ENCODE results near the gene MIDN. TPM values are rescaled to one million over a fixed set of nuclear protein-coding genes. Genes with fewer than 3 reads are reported as not detected.

The MIDN gene
- total RNA-seq, 4 donors from 2014 or later = 89.0 to 153 (median 105) TPM

DNA sequence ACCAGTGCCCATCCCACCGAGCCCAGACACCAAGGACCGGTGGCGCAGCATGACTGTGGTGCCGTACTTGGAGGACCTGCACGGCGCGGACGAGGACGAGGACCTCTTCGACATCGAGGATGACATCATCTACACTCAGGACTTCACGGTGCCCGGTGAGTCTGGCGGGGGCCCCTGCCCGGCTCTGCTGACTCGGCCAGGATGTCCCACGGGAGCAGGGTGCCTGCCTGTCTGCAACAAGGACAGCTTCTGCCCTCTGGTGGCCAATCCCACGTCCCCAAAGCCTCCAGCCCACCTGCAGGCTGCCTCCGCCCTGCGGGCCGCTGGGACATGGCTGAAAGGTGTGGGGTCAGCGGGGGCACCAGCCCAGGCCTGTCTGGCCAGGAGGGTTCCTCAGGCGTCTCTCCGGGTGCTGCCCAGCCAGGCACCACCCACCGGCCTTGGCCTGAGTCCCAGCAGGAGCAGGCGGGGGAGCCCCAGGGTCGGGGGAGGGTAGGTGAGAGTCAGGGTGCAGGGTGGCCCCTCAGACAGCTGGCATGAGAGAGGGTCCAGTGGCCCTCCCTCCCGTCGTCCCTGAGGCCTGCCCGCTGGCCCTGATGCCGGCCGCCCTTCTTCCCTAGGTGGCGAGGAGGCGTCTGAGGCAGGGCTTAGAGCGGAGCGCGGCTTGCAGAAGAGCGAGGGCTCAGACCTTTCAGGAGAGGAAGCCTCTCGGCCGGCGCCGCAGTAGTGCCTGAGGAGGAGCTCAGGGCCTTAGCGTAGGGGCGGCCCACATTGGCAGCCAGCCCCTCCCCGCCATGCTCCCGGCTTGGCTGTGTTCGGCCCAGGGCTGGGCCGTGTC lies 25.1 kb upstream of the MIDN start:
- DNase-seq (ENCODE audit: low spot score in 2 of 2) = no peak

DNA sequence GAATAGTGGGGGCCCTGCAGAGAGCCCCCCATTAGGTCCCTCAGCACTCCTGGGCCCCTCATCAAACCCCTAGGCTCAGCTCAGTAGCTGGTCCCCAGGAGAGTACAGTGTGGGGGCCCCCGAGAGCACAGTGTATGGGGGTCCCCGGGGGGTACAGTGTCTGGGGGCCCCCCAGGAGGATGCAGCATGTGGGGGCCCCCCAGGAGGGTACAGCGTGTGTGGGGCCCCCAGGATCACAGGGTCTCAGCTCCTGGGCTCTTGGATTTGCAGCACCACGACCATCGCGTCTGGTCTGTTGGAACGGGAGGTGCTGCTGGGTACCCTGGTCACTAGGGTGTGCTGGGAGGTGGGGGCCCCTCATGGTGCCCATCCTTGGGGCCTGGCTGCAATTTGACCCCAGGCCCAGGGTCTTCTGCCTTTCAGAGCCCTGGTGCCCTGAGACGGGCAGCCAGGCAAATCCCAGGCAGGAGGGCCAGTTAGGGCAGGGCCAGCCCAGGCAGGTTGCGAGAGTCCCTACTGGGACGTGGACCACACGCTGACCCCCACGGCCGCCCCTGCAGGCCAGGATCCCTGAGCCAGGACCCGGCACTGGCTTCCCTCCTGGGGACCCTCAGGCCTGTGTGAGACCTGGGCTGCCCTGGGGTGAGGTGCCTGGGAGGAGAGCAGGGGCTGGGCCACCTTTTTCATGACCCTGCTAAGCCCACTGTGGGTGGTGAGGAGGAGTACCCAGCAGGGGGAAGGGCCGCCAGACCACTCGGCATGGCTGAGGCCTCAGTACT lies 24.1 kb upstream of the MIDN start:
- Histone ChIP-seq H3K9me3 (no peaks in the 10 kb centered on the region), H3K36me3 (peaks cover 88% of the 10 kb centered on the region), H3K4me3 (no peak overlapping the region), H3K4me1 (peaks cover 4% of the 10 kb centered on the region), H3K27ac (no peak overlapping the region), H3K27me3 (no peaks in the 10 kb centered on the region)
- DNase-seq (ENCODE audit: low spot score in 2 of 2) = no peak
- WGBS = 100% methylated on average over 3 of the region's 16 CpGs
- TF ChIP-seq POLR2AphosphoS5 (IDR thresholded peaks at IDR 0.05) = no peak
- no peak for TF ChIP-seq EP300 (IDR thresholded peaks at IDR 0.05)
- TF ChIP-seq, protein P1, sequence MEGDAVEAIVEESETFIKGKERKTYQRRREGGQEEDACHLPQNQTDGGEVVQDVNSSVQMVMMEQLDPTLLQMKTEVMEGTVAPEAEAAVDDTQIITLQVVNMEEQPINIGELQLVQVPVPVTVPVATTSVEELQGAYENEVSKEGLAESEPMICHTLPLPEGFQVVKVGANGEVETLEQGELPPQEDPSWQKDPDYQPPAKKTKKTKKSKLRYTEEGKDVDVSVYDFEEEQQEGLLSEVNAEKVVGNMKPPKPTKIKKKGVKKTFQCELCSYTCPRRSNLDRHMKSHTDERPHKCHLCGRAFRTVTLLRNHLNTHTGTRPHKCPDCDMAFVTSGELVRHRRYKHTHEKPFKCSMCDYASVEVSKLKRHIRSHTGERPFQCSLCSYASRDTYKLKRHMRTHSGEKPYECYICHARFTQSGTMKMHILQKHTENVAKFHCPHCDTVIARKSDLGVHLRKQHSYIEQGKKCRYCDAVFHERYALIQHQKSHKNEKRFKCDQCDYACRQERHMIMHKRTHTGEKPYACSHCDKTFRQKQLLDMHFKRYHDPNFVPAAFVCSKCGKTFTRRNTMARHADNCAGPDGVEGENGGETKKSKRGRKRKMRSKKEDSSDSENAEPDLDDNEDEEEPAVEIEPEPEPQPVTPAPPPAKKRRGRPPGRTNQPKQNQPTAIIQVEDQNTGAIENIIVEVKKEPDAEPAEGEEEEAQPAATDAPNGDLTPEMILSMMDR (IDR thresholded peaks at IDR 0.05) = no peak
- no peak for TF ChIP-seq POLR2A (IDR thresholded peaks at IDR 0.05)

More for the DNA sequence above, 25.1 kb upstream of the MIDN start:
- 95% methylated on average over 11 of the region's 48 CpGs for WGBS
- H3K36me3 ChIP-seq = peaks cover 83% of the 10 kb centered on the region
- TF ChIP-seq POLR2A (IDR thresholded peaks at IDR 0.05) (no peak), EP300 (IDR thresholded peaks at IDR 0.05) (no peak), POLR2AphosphoS5 (IDR thresholded peaks at IDR 0.05) (no peak)
- TF ChIP-seq, protein P1 (IDR thresholded peaks at IDR 0.05) = no peak
- H3K27me3 ChIP-seq = no peaks in the 10 kb centered on the region
- H3K27ac ChIP-seq = no peak overlapping the region
- H3K9me3 ChIP-seq = no peaks in the 10 kb centered on the region
- H3K4me1 ChIP-seq = peaks cover 4% of the 10 kb centered on the region
- H3K4me3 ChIP-seq = no peak overlapping the region

DNA sequence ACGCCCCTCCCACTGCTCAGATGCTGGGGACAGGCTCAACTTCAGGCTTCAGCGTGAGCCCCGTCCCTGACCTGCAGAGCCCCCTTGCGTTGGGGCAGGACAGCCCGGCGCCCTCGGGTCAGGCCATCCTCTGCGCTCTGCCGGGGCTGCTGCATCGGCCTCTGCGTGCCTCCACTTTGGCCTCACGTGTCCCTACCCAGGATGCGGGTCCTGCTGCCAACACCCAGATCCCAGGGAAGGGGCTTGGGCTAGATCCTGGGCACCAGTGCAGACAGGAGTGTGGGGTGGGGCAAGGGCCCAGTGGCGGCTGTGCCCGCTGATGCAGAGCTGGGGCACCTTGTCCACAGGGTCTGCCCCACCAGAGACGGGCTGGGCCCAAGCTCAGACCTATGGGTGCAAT lies 23.5 kb upstream of the MIDN start:
- 96% methylated on average over 7 of the region's 16 CpGs for WGBS
- H3K9me3 ChIP-seq = no peaks in the 10 kb centered on the region
- DNase-seq (ENCODE audit: low spot score in 2 of 2) = no peak
- no peak overlapping the region for H3K4me3 ChIP-seq
- H3K27me3 ChIP-seq = no peaks in the 10 kb centered on the region
- no peak for TF ChIP-seq EP300 (IDR thresholded peaks at IDR 0.05)
- TF ChIP-seq, protein P1 (IDR thresholded peaks at IDR 0.05) = no peak
- no peak for TF ChIP-seq POLR2AphosphoS5 (IDR thresholded peaks at IDR 0.05)
- H3K36me3 ChIP-seq = peaks cover 88% of the 10 kb centered on the region
- H3K27ac ChIP-seq = no peak overlapping the region
- H3K4me1 ChIP-seq = peaks cover 4% of the 10 kb centered on the region

DNA sequence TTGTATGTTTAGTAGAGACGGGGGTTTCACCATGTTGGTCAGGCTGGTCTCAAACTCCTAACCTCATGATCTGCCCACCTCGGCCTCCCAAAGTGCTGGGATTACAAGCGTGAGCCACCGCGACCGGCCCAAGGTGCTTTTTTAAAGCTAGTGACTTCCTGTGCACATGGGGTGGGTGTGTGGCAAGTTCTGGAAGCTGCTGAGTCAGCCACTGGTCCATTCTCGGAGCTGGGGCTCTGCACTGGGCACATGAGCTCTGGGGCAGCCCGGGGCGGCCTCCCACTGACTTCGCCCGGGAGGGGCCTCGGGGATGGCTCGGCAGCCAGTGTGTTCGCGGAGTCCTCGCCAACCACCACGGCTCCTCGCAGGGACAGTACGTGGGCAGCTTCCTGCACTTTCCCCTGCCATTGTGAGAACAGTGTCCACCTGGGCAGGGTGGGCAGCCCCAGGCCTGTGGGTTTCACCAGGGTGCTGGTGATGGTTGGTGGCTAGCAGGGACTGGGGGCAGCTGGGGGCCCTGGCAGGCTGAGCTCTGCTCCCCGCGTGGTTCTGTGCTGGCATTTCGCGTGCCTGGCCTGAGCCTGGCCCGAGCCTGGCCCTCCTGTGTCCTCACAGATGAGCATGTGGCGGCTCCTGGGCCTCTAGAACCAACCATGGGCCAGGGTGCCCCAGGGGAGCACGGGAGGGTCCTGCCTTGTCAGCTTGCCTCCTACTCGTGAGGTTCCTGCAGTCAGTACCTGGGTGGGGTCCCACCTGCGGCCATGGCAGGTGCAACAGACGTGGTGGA lies 22.8 kb upstream of the MIDN start:
- H3K4me1 ChIP-seq = peaks cover 4% of the 10 kb centered on the region
- WGBS = 97% methylated on average over 14 of the region's 29 CpGs
- TF ChIP-seq POLR2A (IDR thresholded peaks at IDR 0.05) = no peak
- TF ChIP-seq, protein P1 (IDR thresholded peaks at IDR 0.05) = no peak
- TF ChIP-seq POLR2AphosphoS5 (IDR thresholded peaks at IDR 0.05) = no peak
- no peak for TF ChIP-seq EP300 (IDR thresholded peaks at IDR 0.05)
- no peaks in the 10 kb centered on the region for H3K27me3 ChIP-seq
- H3K27ac ChIP-seq = no peak overlapping the region
- no peaks in the 10 kb centered on the region for H3K9me3 ChIP-seq
- peaks cover 81% of the 10 kb centered on the region for H3K36me3 ChIP-seq
- no peak for DNase-seq (ENCODE audit: low spot score in 2 of 2)
- no peak overlapping the region for H3K4me3 ChIP-seq

All from suprapubic skin (tissue), 4 donors.